ENCODE results near the gene PTPRT. TPM values are rescaled to one million over a fixed set of nuclear protein-coding genes. Genes with fewer than 3 reads are reported as not detected.

The PTPRT gene
- total RNA-seq, 1 donor from 2014 or later = not detected

GRCh38 chr20:42941629-42942028, 248.1 kb downstream of the PTPRT start:
- Histone ChIP-seq H3K4me3 (no peak overlapping the region), H3K9me3 (no peaks in the 10 kb centered on the region), H3K27me3 (no peaks in the 10 kb centered on the region), H3K4me1 (no peaks in the 10 kb centered on the region), H3K27ac (no peak overlapping the region), H3K36me3 (no peaks in the 10 kb centered on the region)
- intact Hi-C loops (cut with DNase I) = no loop called here
- DNase-seq (ENCODE audit: extremely low spot score in 2 of 2) = peak in 1 of 2 donors; percentile 1
- TF ChIP-seq POLR2AphosphoS5 (IDR thresholded peaks at IDR 0.05; ENCODE audit: insufficient read depth in 1 of 2, low read depth in 1 of 2) = no peak
- TF ChIP-seq POLR2A (IDR thresholded peaks at IDR 0.05) = no peak
- TF ChIP-seq CTCF (IDR thresholded peaks at IDR 0.05) = no peak

GRCh38 chr20:42938441-42939205, 251.1 kb downstream of the PTPRT start:
- no peak overlapping the region for H3K27ac ChIP-seq

GRCh38 chr20:42936482-42936881, 253.2 kb downstream of the PTPRT start:
- no peak for DNase-seq (ENCODE audit: extremely low spot score in 2 of 2)
- Histone ChIP-seq H3K9me3 (no peaks in the 10 kb centered on the region), H3K4me3 (no peak overlapping the region), H3K4me1 (no peaks in the 10 kb centered on the region), H3K36me3 (no peaks in the 10 kb centered on the region), H3K27ac (no peak overlapping the region), H3K27me3 (no peaks in the 10 kb centered on the region)
- TF ChIP-seq POLR2A (IDR thresholded peaks at IDR 0.05) (no peak), POLR2AphosphoS5 (IDR thresholded peaks at IDR 0.05; ENCODE audit: insufficient read depth in 1 of 2, low read depth in 1 of 2) (no peak), CTCF (IDR thresholded peaks at IDR 0.05) (no peak)
- intact Hi-C loops (cut with DNase I) = no loop called here

More at GRCh38 chr20:42938441-42939205, 251.1 kb downstream of the PTPRT start:
- Histone ChIP-seq H3K36me3 (no peaks in the 10 kb centered on the region), H3K9me3 (no peaks in the 10 kb centered on the region), H3K27me3 (no peaks in the 10 kb centered on the region), H3K4me3 (no peak overlapping the region), H3K4me1 (no peaks in the 10 kb centered on the region)
- intact Hi-C loops (cut with DNase I) = no loop called here
- DNase-seq (ENCODE audit: extremely low spot score in 2 of 2) = no peak
- TF ChIP-seq POLR2AphosphoS5 (IDR thresholded peaks at IDR 0.05; ENCODE audit: insufficient read depth in 1 of 2, low read depth in 1 of 2) (no peak), CTCF (IDR thresholded peaks at IDR 0.05) (no peak), POLR2A (IDR thresholded peaks at IDR 0.05) (no peak)

- TF ChIP-seq POLR2A (IDR thresholded peaks at IDR 0.05) (no peak), POLR2AphosphoS5 (IDR thresholded peaks at IDR 0.05; ENCODE audit: insufficient read depth in 1 of 2, low read depth in 1 of 2) (no peak), CTCF (IDR thresholded peaks at IDR 0.05) (no peak)
- no peak overlapping the region for H3K4me3 ChIP-seq
- H3K36me3 ChIP-seq = no peaks in the 10 kb centered on the region
- no peak overlapping the region for H3K27ac ChIP-seq
- H3K4me1 ChIP-seq = no peaks in the 10 kb centered on the region
- H3K9me3 ChIP-seq = no peaks in the 10 kb centered on the region
- DNase-seq (ENCODE audit: extremely low spot score in 2 of 2) = no peak
- intact Hi-C loops (cut with DNase I) = no loop called here
- H3K27me3 ChIP-seq = no peaks in the 10 kb centered on the region
Measured at GRCh38 chr20:42924215-42924614, 265.5 kb downstream of the PTPRT start.

GRCh38 chr20:42923348-42923918, 266.3 kb downstream of the PTPRT start:
- intact Hi-C loops (cut with DNase I) = no loop called here
- TF ChIP-seq CTCF (IDR thresholded peaks at IDR 0.05) = no peak
- no peak for TF ChIP-seq POLR2AphosphoS5 (IDR thresholded peaks at IDR 0.05; ENCODE audit: insufficient read depth in 1 of 2, low read depth in 1 of 2)
- TF ChIP-seq POLR2A (IDR thresholded peaks at IDR 0.05) = no peak
- H3K36me3 ChIP-seq = no peaks in the 10 kb centered on the region
- no peak overlapping the region for H3K27ac ChIP-seq
- no peak overlapping the region for H3K4me3 ChIP-seq
- no peaks in the 10 kb centered on the region for H3K4me1 ChIP-seq
- no peaks in the 10 kb centered on the region for H3K27me3 ChIP-seq
- no peaks in the 10 kb centered on the region for H3K9me3 ChIP-seq
- DNase-seq (ENCODE audit: extremely low spot score in 2 of 2) = no peak
